HCT116 (cell line): ENCODE data around the gene LGMN. TPM values are rescaled to one million over a fixed set of nuclear protein-coding genes. Genes with fewer than 3 reads are reported as not detected.

Experiments
- ATAC-seq: fragments of 200-7000 bp; cut with Tn5 transposase; 2 replicates; pipeline ENCODE4 v1.9.1; 2020; ENCODE audit warnings: mild to moderate bottlenecking, moderate library complexity
- BruUV-seq: library from RNA; stranded (reverse); fragments of 400-500 nt; replicated peaks from 2 replicates; lab custom pipeline; 2021; lab: Mats Ljungman, UMichigan
- CTCF ChIA-PET: fragments of 300-600 bp; sonication (Branson Sonifier 250); formaldehyde crosslinking; loops from one replicate; lab custom pipeline; 2021; ENCODE audit warnings: antibody characterized with exemption; lab: Charles Lee
- POLR2A ChIA-PET: fragments of 300-600, 350-600 bp; sonication (Branson Sonifier 250); formaldehyde crosslinking; loops from one replicate; lab custom pipeline; 2021; ENCODE audit warnings: antibody characterized with exemption; lab: Charles Lee
- RAD21 ChIA-PET, 2 experiments: fragments of 300-600 bp; sonication (Branson Sonifier 250); formaldehyde crosslinking; loops; one replicate each; lab custom pipeline; 2023; ENCODE audit warnings: low total read pairs in 2 of 2; ENCODE audit not compliant: uncharacterized antibody in 2 of 2, unreplicated experiment in 2 of 2, low non-redundant PET in 1 of 2; lab: Charles Lee
- DNase-seq: peaks from one replicate; pipeline ENCODE4 v3.0.0-alpha.2; 2010; ENCODE audit warnings: low read depth, low spot score
- H2AFZ ChIP-seq: fragments of 200-600 bp; shearing (Covaris generic), sonication (generic); 2 replicates; pipeline ENCODE4 v1.6.1; 2017; ENCODE audit warnings: low read depth, mixed run types, mixed read lengths, antibody characterized with exemption, low read length; ENCODE audit not compliant: poor library complexity, severe bottlenecking
- H3K27ac ChIP-seq: 2 replicates; pipeline ENCODE4 v1.5.1; 2012; ENCODE audit warnings: low read depth, low read length
- H3K27me3 ChIP-seq: fragments of 200-600 bp; sonication (generic); 2 replicates; pipeline ENCODE4 v1.6.1; 2016; ENCODE audit warnings: mixed run types, low read length, mixed read lengths; ENCODE audit not compliant: insufficient read depth
- H3K36me3 ChIP-seq, 2 experiments: fragments of 200-500 bp in 1 of 2; fragments of 200-600 bp in 1 of 2; sonication (Bioruptor generic) in 1 of 2; sonication (generic) in 1 of 2; 2 replicates each; pipeline versions ENCODE4 v1.5.1 to v1.6.1; 2014 to 2016; ENCODE audit warnings: low read length in 2 of 2, inconsistent platforms in 1 of 2, mixed read lengths in 1 of 2, mixed run types in 1 of 2; ENCODE audit not compliant: insufficient read depth in 2 of 2, control insufficient read depth in 1 of 2
- H3K4me1 ChIP-seq, 2 experiments: fragments of 200-600 bp in 1 of 2; sonication (generic) in 1 of 2; 2 replicates each; pipeline versions ENCODE4 v1.5.1 to v1.6.1; 2012 to 2017; ENCODE audit warnings: low read length in 2 of 2, inconsistent platforms in 1 of 2, mild to moderate bottlenecking in 1 of 2, mixed read lengths in 1 of 2, mixed run types in 1 of 2, moderate library complexity in 1 of 2; ENCODE audit not compliant: insufficient read depth in 2 of 2, control insufficient read depth in 1 of 2
- H3K4me2 ChIP-seq: fragments of 200-600 bp; sonication (generic); 2 replicates; pipeline ENCODE4 v1.6.1; 2017; ENCODE audit warnings: mixed run types, low read length, mixed read lengths
- H3K4me3 ChIP-seq, 2 experiments: fragments of 200-600 bp in 1 of 2; sonication (generic) in 1 of 2; replicated peaks in 1 of 2; 2 replicates each; pipeline ENCODE4 v1.5.1; 2011 to 2016; ENCODE audit warnings: low read length in 2 of 2, control low read depth in 1 of 2, low read depth in 1 of 2, mild to moderate bottlenecking in 1 of 2, mixed read lengths in 1 of 2, mixed run types in 1 of 2
- H3K79me2 ChIP-seq: fragments of 200-600 bp; sonication (generic); 2 replicates; pipeline ENCODE4 v1.6.1; 2017; ENCODE audit warnings: mild to moderate bottlenecking, mixed run types, low read length, moderate library complexity, mixed read lengths; ENCODE audit not compliant: insufficient read depth
- H3K9ac ChIP-seq: fragments of 200-600 bp; sonication (generic); 2 replicates; pipeline ENCODE4 v1.6.1; 2016; ENCODE audit warnings: low read length, mixed read lengths
- H3K9me2 ChIP-seq: fragments of 200-600 bp; sonication (generic), shearing (Covaris generic); 2 replicates; pipeline ENCODE4 v1.6.1; 2017; ENCODE audit warnings: mixed run types, mild to moderate bottlenecking, moderate library complexity; ENCODE audit not compliant: insufficient read depth
- H3K9me3 ChIP-seq, 2 experiments: fragments of 200-500 bp in 1 of 2; fragments of 200-600 bp in 1 of 2; sonication (Bioruptor generic) in 1 of 2; sonication (generic) in 1 of 2; 2 replicates each; pipeline ENCODE4 v1.6.1; 2014 to 2017; ENCODE audit warnings: low read length in 2 of 2, mixed read lengths in 2 of 2, inconsistent platforms in 1 of 2, low read depth in 1 of 2, mild to moderate bottlenecking in 1 of 2, mixed run types in 1 of 2, moderate library complexity in 1 of 2; ENCODE audit not compliant: control insufficient read depth in 1 of 2, insufficient read depth in 1 of 2
- H4K20me1 ChIP-seq: fragments of 200-600 bp; sonication (generic), shearing (Covaris generic); 2 replicates; pipeline ENCODE4 v1.6.1; 2017; ENCODE audit warnings: mixed run types, mild to moderate bottlenecking, moderate library complexity; ENCODE audit not compliant: insufficient read depth
- CBX3 ChIP-seq: IDR thresholded peaks from 2 replicates; pipeline ENCODE4 v1.6.1; 2012; ENCODE audit warnings: low read depth
- CEBPB ChIP-seq: IDR thresholded peaks from 2 replicates; pipeline ENCODE4 v1.6.1; 2012; ENCODE audit warnings: low read depth
- CTCF ChIP-seq, 3 experiments: fragments of 200-600 bp in 1 of 3; sonication (generic) in 1 of 3; IDR thresholded peaks in 2 of 3; conservative IDR thresholded peaks in 1 of 3; 2 replicates each; pipeline ENCODE4 v1.5.1; 2012 to 2017; ENCODE audit warnings: low read depth in 2 of 3, low read length in 2 of 3, antibody characterized with exemption in 1 of 3, borderline replicate concordance in 1 of 3, control low read depth in 1 of 3, mild to moderate bottlenecking in 1 of 3, mixed read lengths in 1 of 3, mixed run types in 1 of 3, moderate library complexity in 1 of 3; ENCODE audit not compliant: insufficient read depth in 1 of 3
- FOSL1 ChIP-seq: IDR thresholded peaks from 2 replicates; pipeline ENCODE4 v1.6.1; 2012; ENCODE audit warnings: low read depth
- POLR2A ChIP-seq: IDR thresholded peaks from 2 replicates; pipeline ENCODE4 v1.7.0; 2011; ENCODE audit warnings: borderline replicate concordance; ENCODE audit not compliant: insufficient read depth, insufficient read length; ENCODE audit errors: extremely low read depth
- SIN3A ChIP-seq: IDR thresholded peaks from 2 replicates; pipeline ENCODE4 v1.6.1; 2012; ENCODE audit warnings: low read depth
- TCF7L2 ChIP-seq: IDR thresholded peaks from 2 replicates; pipeline ENCODE4 v1.7.0; 2011; ENCODE audit warnings: borderline replicate concordance, inconsistent platforms; ENCODE audit not compliant: insufficient read depth, insufficient read length; ENCODE audit errors: extremely low read depth
- ZBTB33 ChIP-seq: IDR thresholded peaks from 2 replicates; pipeline ENCODE4 v1.6.1; 2011; ENCODE audit warnings: mild to moderate bottlenecking, low read length, moderate library complexity; ENCODE audit not compliant: insufficient replicate concordance; ENCODE audit errors: extremely low read depth
- ZFX ChIP-seq: fragments of 450-650 bp; IDR thresholded peaks from 2 replicates; pipeline ENCODE4 v1.6.1; 2017
- intact Hi-C: fragments of 100-400 bp; cut with micrococcal nuclease; formaldehyde crosslinking; loops from 2 replicates; pipeline ENCODE4 v1.10.0; 2022
- total RNA-seq: library from RNA; stranded (reverse); gene quantifications from one replicate; pipeline ENCODE4 v1.2.1, GENCODE V29; 2021; ENCODE audit not compliant: unreplicated experiment

The LGMN gene
- total RNA-seq, 1 experiment from 2014 or later: 44.9 TPM

- TF ChIP-seq CTCF (IDR thresholded peaks at IDR 0.05 in 2 of 3, conservative IDR thresholded peaks at IDR 0.05 in 1 of 3; ENCODE audit: borderline replicate concordance in 1 of 3, insufficient read depth in 1 of 3, low read depth in 2 of 3, low read length in 2 of 3) (no peak), POLR2A (no peak), CEBPB (no peak), TCF7L2 (peak; percentile 93), ZBTB33 (no peak), CBX3 (peak; percentile 88)
Observed at GRCh38 chr14:92693998-92694795, 54.2 kb downstream of the LGMN start (continued).

GRCh38 chr14:92692822-92693226, 55.6 kb downstream of the LGMN start:
- Histone ChIP-seq H3K9ac (no peak overlapping the region), H3K4me1 (peaks cover 36 to 43% of the 10 kb centered on the region in 2 experiments), H3K9me3 (no peaks in the 10 kb centered on the region), H3K4me3 (no peak overlapping the region), H3K9me2 (no peaks in the 10 kb centered on the region), H3K4me2 (no peak overlapping the region), H3K27ac (no peak overlapping the region), H2AFZ (no peak overlapping the region), H3K36me3 (no peaks in the 10 kb centered on the region), H3K27me3 (peaks cover 9% of the 10 kb centered on the region; the same call in 1 of the 2 replicates), H4K20me1 (no peaks in the 10 kb centered on the region), H3K79me2 (no peaks in the 10 kb centered on the region)
- intact Hi-C loops: no loop called here
- DNase-seq (no peak), ATAC-seq (no peak)
- POLR2A ChIA-PET: no interaction called here
- RAD21 ChIA-PET: no interaction called here
- CTCF ChIA-PET: interaction anchor here (1.0 kb wide), 1 partner anchor 11 kb away, joined by 7 read pairs; no protein-coding TSS in a partner anchor
- no peak for TF ChIP-seq ZBTB33
- no peak for TF ChIP-seq SIN3A
- TF ChIP-seq TCF7L2: no peak
- TF ChIP-seq FOSL1: no peak
- no peak for TF ChIP-seq ZFX
- no peak for TF ChIP-seq CBX3
- no TSS peak for BruUV-seq
